Measurements from ENCODE around the gene ATXN7L2.

The ATXN7L2 gene

DNA sequence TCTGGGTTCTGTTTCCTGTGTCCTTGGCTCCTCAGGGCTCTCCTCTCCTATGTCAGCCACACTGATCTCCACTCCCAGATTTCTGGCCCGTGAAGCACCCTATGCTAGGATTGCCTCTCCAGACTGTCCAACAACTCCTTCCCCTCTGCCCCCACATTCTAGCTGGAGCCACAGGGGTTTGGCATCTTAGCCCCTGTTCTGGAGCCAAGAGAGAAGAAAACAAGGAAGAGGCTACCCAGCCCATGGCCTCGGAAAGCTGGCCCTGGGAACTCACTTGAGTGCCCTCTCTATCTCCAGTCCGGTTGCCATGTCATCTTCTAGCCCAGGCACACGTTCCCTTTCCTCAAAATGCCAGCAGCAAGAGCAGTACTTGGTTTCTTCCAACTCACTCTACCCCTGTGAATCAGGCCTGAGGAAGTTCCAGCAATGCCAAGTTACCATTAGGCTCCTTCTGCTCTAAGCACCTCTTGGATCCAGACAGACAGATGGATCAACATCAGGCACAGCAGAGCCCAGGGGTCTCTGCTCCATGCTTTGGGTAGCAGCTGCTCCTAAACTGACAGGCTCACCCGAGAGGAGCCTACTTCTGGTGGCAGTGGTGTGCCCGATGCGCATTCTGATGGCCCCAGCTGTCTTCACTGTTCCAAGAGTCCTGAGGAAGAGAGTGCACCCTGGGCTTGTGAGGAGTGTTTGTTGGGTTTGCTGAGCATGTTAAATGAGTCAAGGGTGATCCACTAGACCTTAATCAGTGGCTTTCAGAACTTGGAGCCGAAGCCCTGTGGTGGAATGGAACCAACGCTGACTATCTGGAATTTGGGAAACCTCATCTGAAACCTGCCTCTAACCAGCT is 44.4 kb downstream of the ATXN7L2 start:
- no peak for DNase-seq

DNA sequence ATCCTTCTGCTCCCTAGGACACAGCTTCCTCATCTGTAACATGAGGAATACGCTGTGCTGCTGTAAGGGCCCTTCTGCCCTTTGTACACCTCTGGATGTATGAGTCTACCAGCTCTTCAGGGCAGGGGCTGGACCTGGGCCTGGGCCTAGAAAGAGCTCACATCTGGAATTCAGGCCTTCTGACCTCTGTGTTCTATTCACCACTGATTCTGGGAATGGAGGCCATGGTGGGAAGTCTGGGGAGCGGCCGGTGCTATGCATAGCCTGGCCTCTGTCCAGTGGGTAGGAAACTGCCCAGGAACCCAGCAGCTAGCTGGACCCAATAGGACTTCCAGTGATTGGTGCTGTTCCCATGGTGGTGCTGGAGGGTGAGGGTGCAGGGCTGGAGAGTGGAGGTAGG is 45.0 kb downstream of the ATXN7L2 start:
- DNase-seq: no peak

DNA sequence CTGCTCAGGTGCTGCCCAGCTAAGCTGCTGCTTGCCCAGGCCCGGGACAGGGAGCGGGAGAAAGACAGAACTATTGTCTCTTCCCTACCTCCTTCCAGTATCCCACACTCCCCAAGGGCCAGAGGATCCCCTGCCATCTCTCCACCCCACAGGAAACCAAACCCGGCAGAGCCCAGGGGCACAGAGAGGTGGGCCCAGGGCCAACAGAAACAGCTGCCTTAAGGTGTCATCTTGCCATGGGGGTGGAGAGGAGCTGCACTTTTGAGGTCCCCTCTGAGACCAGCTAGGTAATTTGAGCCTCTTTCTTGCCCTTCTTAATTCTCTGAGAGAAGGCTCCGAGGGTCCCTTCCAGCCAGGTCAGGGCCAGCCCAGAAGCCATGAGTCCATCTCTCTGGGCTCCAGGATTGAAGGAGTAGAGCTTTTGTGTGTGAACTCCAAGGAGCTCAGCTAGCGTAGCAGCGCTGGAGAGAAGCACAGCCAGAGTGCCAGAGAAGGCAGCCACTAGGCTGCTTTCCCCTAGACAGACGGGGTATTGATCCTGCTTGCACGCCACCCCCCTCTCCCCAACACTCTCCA is 46.3 kb downstream of the ATXN7L2 start:
- DNase-seq: peak; percentile 92

DNA sequence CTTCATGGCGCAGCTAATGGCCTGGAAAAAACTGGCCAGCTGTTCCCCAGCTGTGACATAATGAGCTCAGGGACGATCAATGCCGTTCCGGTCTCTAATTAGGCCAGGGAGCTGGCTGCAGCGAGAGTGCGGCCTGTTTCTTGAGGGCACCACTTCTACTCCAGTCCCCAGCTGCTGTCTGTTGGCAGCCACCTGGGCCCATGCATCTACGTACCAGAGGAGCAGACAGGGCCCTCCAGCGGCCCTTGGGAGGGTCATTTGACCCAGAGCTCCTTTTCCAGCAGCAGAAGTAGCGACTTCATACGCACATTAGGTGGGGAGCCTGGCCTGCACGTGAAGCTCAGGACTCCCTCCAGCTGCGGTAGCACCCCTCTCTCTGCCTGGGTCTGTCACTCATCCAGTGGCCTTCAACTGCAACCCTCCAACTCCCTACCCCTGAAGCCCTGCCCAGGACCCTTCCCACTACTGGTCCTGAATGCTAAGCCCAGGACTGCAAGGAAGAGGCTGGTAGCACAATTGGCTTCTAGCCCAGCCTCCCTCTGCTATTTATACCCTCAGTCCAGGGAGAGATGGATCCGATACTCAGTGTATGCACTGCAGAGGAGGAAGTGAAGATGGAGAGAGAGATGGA is 46.9 kb downstream of the ATXN7L2 start:
- DNase-seq: no peak

DNA sequence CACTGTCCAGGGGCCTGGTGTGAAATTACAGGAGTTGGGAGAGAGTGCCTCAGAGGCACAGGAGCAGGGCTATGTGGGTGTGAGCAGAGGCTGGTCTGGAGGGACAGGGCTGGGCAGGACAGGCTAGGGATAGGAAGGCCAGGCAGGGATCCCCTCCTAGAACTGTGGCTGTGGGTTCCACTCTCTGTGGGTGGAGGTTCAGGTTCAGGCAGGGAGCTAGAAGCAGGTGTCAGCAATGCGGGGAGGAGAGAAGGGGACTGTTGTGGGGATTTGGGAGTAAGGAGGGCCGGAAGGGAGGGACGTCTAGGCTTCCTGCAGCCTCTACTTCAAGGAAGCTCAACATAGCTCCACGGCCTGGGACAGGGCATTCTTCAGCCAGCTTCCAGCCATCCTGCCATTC is 47.7 kb downstream of the ATXN7L2 start:
- peak; percentile 29 for DNase-seq

DNA sequence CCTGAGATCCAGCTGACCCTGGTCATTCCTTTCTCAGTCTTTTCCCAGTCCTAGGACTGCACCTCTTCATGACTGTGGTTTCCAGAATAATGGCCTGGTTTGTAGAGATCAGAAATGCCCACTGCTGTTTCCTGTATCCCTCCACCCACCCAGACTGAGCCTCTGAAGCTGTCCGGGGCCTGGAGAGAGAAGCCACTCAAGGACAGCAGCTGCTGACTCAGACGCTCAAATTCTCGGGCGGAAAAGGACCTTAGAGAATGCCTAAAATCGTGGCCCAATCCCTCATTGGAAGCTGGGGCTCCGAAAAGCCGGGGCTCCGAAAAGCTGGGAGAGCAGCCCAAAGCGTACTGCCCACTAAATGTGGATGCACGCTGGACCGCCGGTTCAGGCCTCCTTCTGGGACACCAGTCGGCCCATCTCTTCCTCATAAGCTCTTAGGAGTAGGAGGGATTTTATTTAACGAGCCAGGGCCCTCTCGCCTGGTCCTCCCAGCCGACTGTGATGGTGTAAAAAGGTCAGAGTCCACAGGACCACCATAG is 48.2 kb downstream of the ATXN7L2 start:
- no peak for DNase-seq

DNA sequence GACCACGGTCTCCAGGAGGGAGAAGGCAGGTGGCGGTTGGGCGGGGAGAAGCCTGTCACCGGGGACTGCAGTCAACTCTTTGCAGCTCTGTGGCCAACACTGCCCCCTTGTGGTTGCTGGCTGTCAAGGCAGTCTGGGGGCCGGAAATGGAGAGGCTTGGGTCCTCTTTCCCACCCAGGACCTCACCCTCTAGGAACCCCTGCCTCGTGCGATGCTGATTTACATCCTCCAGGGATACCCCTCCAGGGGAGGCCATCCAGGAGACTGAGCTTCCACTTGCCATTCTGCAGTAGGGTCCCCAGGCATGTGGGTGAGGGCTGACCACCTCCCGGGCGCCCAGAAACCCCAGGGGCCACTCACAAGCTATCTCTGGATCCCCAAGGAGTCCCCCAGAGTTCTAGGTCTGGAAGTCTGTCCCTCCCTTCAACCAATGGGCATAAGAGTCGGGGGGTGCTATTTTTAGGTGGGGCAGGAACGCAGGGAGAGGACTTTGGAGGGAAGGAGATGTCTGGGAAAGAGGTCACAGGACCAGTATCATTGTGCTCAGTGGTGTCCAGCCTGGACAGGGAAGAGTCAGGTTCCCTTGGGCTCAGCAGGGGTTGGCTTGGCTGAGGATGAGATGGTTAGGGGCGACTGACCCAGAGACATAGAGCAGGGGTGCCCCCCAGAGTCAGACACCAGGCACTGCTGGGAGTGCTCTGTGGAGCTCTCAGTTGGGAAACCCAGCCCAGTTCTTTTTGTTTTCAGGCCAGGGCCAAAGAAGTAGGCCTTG is 48.8 kb downstream of the ATXN7L2 start:
- DNase-seq: peak; percentile 92

DNA sequence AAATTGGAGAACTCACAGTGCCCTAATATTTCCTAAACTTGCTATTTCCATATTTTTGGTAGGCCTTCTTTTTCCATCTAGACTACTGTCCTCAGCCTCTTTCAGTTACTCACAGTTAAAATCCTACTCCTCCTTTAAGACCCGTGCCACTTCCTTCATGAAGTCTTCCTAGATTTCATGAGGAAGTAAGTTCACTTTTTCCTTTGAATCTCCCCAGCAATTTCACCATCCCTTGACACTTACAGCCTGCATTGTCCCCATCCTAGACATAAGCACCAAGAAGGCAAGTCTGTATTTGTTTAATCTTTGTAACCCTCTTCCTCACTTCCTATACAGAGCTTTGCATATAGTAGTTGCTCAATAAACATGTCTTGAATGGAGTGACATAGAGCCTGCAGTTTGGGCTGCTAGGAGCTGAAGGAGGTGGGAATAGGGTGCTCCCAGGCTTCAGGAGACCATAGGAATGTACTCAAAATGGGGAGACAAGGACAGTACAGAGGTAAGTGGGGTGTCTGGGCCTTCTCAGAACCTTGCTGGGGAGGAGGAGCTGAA is 50.7 kb downstream of the ATXN7L2 start:
- no peak for DNase-seq

DNA sequence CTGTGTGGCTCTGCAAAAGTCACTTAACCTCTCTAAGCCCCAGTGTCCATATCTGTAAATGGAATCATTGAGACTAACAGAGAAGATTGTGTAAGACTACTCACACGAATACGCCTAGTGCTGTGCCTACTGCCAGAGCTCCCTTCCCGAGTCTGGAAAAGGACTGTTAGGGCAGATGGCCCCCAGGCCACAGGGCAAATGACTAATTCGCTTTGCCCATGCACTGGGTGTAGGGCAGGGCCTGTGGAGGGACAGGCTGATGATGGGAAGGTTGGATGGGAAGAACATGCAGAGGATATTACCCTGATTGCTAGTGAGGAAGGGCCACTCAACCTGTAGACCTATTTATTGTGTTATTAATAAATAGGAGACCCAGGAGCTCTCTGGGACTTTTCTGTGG is 51.8 kb downstream of the ATXN7L2 start:
- no peak for DNase-seq

DNA sequence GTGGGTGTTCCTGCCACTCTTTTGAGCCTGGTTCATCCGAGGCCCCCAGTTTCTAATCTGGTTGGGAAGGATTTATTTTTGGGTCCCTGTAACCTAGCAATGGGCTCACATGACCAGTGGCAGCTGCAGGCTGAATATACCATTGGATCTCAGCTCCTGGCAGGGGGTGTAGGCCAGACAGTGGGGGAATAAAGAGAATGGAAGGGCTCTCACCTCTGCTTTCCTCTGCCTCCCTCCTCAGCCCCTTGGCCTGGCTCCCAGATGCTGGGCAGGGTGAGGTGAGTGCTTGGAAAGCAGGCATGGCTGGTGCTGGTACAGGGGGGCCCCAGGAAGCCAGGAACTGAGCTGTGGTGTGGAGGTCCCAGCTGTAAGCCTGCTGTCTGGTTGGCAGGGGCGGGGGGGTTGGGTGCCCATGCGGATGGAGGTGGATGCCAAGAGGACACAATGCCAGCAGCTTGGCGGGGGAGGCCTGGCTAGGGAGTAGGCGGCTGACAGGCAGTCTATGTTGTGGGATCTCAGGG is 52.3 kb downstream of the ATXN7L2 start:
- no peak for DNase-seq

DNA sequence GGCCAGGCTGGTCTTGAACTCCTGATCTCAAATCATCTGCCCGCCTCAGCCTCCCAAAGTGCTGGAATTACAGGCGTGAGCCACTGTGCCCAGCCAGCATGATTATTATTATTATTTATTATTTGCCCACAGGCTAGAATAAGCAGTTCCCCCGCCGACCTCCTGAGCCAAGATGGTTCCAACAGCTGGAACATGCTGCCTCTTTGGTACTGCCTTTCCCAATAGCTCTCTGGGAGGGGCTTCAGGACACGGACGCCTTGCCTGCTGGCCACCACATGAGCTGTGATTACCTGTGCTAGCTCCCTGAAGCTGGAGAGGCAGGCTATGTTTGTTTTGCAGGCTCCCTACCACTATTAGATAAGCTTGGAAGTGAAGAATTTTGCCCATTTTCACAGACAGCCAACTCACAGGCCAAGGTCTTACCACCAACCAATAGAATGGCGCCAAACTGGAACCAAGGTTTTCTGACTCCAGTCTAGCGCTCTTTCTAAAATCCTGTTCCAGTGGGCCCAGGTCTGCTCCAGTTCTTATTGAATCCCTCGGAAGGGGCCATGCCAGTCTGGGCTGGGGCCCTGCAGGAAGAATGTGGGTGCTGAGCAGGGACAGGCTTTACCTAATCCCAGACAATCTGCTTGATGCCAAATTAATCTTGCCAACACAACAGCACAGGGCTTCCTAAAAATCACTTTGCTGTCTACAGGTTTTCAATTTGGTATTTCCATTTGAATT is 53.9 kb downstream of the ATXN7L2 start:
- DNase-seq: no peak

DNA sequence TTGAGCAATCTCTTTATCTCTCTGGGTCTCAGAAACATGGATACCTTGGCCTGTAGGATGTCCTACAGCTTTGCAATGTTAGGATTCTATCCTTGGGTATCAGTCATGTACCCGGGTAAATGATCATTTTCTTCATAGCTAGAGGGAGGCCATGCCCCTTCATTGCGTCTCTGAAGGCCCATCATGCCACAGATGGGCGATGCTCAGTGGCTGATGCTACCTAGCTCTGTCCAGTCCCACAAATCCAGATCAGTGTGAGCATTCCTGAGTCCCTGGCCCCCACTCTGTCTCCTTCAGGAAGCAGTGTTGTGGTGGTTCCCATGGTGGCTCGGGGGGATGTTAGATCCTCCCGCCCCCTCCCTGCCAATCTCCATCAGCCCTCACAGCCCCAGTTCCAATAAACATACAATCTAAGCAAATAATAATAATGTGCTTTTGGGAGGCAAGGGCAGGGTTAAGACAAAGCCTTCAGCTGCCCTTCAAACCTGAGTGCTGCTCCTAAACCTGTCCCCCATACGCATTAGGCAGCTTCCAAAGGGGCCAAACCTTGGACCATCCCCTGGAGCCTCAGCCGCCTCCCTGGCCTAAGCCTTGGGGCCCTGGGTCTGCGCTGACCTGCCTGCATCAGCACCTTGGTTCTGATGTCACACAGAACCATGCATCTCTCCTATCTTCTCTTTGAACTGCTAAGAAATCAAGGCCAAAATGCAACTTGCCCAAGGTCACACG is 55.3 kb downstream of the ATXN7L2 start:
- DNase-seq: no peak

DNA sequence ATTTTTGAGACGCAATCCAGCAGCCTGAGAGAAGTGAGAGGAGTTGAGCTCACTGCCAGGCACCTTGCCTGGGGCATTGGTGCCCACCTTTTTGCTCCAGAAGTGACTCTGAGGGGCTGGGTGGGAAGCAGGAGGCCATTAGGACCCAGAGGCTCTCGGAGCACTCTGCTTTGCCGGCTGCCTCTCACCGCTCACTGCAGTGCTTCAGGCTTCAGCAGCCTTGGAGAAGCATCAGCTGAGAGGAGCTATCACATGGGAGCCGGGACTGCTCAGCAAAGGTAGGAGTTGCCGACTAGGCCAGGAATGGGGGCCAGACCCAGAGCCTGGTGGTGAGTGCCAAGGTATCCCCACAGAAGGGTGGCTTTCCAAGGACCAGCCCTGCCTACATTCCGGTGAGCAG is 56.0 kb downstream of the ATXN7L2 start, which contains the start of gene GPR61:
GPR61 (plus strand) TSS at position 197 of the 400 bp plus-strand sequence. CDS start 3,151 bp downstream, outside the sequence.
- peak; percentile 32 for DNase-seq

DNA sequence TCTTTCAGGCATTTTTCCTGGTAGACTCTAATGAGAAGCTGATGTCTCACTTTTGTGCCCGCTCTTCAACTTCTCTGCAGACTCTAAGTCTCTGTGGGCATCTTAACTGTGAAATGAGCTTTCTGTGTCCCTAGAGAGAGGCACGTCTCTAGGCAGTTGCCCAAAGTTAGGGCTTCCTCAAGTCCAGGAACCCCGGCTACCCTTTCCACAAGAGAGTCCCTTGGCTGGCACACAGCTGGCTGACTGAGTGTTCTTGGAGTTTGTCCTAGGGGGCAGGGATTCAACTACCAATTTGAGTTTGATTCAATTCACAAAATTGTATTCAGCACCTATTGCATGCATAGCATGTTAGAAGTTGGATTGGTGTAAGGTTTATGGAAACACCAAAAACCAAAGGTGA is 57.4 kb downstream of the ATXN7L2 start:
- no peak for DNase-seq
